Small intestine (tissue), 7 donors: Measurements from ENCODE around the gene SNRPB2. TPM values are rescaled to one million over a fixed set of nuclear protein-coding genes. Genes with fewer than 3 reads are reported as not detected.
A peak's percentile ranks its signal among the peaks of the same experiment; 100 is the strongest.

Experiments
- DNase-seq, 2 donors: peaks; one replicate each; pipeline versions ENCODE4 v3.0.0 to v3.0.0-alpha.2; 2013
- FAIRE-seq: peaks from 2 replicates; lab custom pipeline; 2012; peaks lifted over from hg19 to GRCh38; lab: Jason Lieb, UNC
- H3K27ac ChIP-seq, 3 donors: one replicate each; pipeline ENCODE4 v1.5.1; 2013; ENCODE audit warnings: low read length in 2 of 3, mild to moderate bottlenecking in 2 of 3, control low read depth in 1 of 3, inconsistent platforms in 1 of 3, low read depth in 1 of 3, moderate library complexity in 1 of 3
- H3K27me3 ChIP-seq, 3 donors: one replicate each; pipeline ENCODE4 v1.6.1; 2013; ENCODE audit warnings: low read length in 3 of 3, inconsistent platforms in 1 of 3; ENCODE audit not compliant: control insufficient read depth in 3 of 3, insufficient read depth in 3 of 3
- H3K36me3 ChIP-seq, 3 donors: one replicate each; pipeline ENCODE4 v1.6.1; 2013; ENCODE audit warnings: low read length in 3 of 3, inconsistent platforms in 1 of 3, low read depth in 1 of 3, mild to moderate bottlenecking in 1 of 3, moderate library complexity in 1 of 3; ENCODE audit not compliant: control insufficient read depth in 3 of 3, insufficient read depth in 2 of 3
- H3K4me1 ChIP-seq, 3 donors: one replicate each; pipeline ENCODE4 v1.6.1; 2013; ENCODE audit warnings: low read length in 2 of 3, inconsistent platforms in 1 of 3, low read depth in 1 of 3, mild to moderate bottlenecking in 1 of 3, moderate library complexity in 1 of 3; ENCODE audit not compliant: control insufficient read depth in 3 of 3, insufficient read depth in 2 of 3
- H3K4me3 ChIP-seq, 3 donors: one replicate each; pipeline ENCODE4 v1.5.1; 2013; ENCODE audit warnings: low read length in 3 of 3, control low read depth in 1 of 3, inconsistent platforms in 1 of 3, low read depth in 1 of 3, mild to moderate bottlenecking in 1 of 3, moderate library complexity in 1 of 3
- H3K9me3 ChIP-seq, 2 donors: one replicate each; pipeline ENCODE4 v1.6.1; 2013; ENCODE audit warnings: low read depth in 1 of 2, low read length in 1 of 2; ENCODE audit not compliant: control insufficient read depth in 2 of 2, insufficient read depth in 1 of 2
- WGBS, 3 donors: extraction: QIAGEN DNeasy Blood & Tissue Kit; methylation state at CpG; one replicate each; pipeline ENCODE4 v1.1.7; 2013; 5-methylcytosine and 5-hydroxymethylcytosine counted together
- polyA plus RNA-seq, 4 donors: library from polyadenylated mRNA; stranded (reverse) in 3 of 4; unstranded in 1 of 4; fragments of 200-250 nt in 3 of 4; fragments of 120-200 nt in 1 of 4; gene quantifications; one replicate each; pipeline versions ENCODE4 v1.2.1 to v1.2.3, GENCODE V29; 2013
- donor health status: healthy with polysubstance abuse.
- donor health status: control.
- donor health status: control.
- donor health status: Bipolar disorder and iron deficiency.
- donor health status: healthy.

SNRPB2 gene
- polyA plus RNA-seq, 4 donors = 48.9 to 73.6 (median 66.3) TPM

GRCh38 chr20:16694161-16694560, 35.7 kb upstream of the SNRPB2 start:
- no peak overlapping the region for H3K4me3 ChIP-seq
- no peaks in the 10 kb centered on the region for H3K36me3 ChIP-seq
- no peaks in the 10 kb centered on the region for H3K27me3 ChIP-seq
- 85 to 94% (median 90%) methylated on average over 3 of the region's 3 CpGs for WGBS, 3 donors
- H3K9me3 ChIP-seq = no peaks in the 10 kb centered on the region
- DNase-seq = no peak
- no peak overlapping the region for H3K27ac ChIP-seq
- no peak for FAIRE-seq
- no peaks in the 10 kb centered on the region for H3K4me1 ChIP-seq

- whole genome bisulfite sequencing, 3 donors = 23 to 64% (median 38%) methylated on average over 3 of the region's 3 CpGs
- peak overlapping the region in 1 of 3 donors; percentile 21 for H3K27ac ChIP-seq
- no peaks in the 10 kb centered on the region for H3K9me3 ChIP-seq
- no peaks in the 10 kb centered on the region for H3K4me1 ChIP-seq
- no peak overlapping the region for H3K4me3 ChIP-seq
- DNase-seq (peak; percentile 29 to 94), FAIRE-seq (no peak)
- no peaks in the 10 kb centered on the region for H3K27me3 ChIP-seq
- no peaks in the 10 kb centered on the region for H3K36me3 ChIP-seq
Observed at GRCh38 chr20:16695628-16696027, 34.2 kb upstream of the SNRPB2 start.

- H3K4me1 ChIP-seq = no peaks in the 10 kb centered on the region
- H3K27ac ChIP-seq = no peak overlapping the region
- no peaks in the 10 kb centered on the region for H3K9me3 ChIP-seq
- WGBS, 3 donors = 70 to 76% (median 72%) methylated on average over 4 of the region's 4 CpGs
- no peak for DNase-seq
- no peaks in the 10 kb centered on the region for H3K36me3 ChIP-seq
- FAIRE-seq = no peak
- no peak overlapping the region for H3K4me3 ChIP-seq
- no peaks in the 10 kb centered on the region for H3K27me3 ChIP-seq
Observed at GRCh38 chr20:16699293-16699692, 30.5 kb upstream of the SNRPB2 start.

GRCh38 chr20:16701296-16701695, 28.5 kb upstream of the SNRPB2 start:
- no peak overlapping the region for H3K4me3 ChIP-seq
- H3K27ac ChIP-seq = no peak overlapping the region
- H3K36me3 ChIP-seq = no peaks in the 10 kb centered on the region
- no peaks in the 10 kb centered on the region for H3K4me1 ChIP-seq
- DNase-seq (peak; percentile 5 to 30), FAIRE-seq (no peak)
- H3K9me3 ChIP-seq = peaks cover 0 to 7% of the 10 kb centered on the region in 2 donors
- 44 to 78% (median 54%) methylated on average over 3 of the region's 3 CpGs for WGBS, 3 donors
- peaks cover 0 to 2% (median 0%) of the 10 kb centered on the region in 3 donors for H3K27me3 ChIP-seq

- H3K27me3 ChIP-seq = peaks cover 0 to 2% (median 0%) of the 10 kb centered on the region in 3 donors
- FAIRE-seq (no peak), DNase-seq (no peak)
- no peaks in the 10 kb centered on the region for H3K4me1 ChIP-seq
- no peak overlapping the region for H3K4me3 ChIP-seq
- 83 to 91% (median 84%) methylated on average over 4 of the region's 4 CpGs for WGBS, 3 donors
- H3K36me3 ChIP-seq = no peaks in the 10 kb centered on the region
- H3K27ac ChIP-seq = no peak overlapping the region
- peaks cover 0 to 8% of the 10 kb centered on the region in 2 donors for H3K9me3 ChIP-seq
Observed at GRCh38 chr20:16703570-16703969, 26.3 kb upstream of the SNRPB2 start.

- 86 to 94% (median 90%) methylated on average over 3 of the region's 3 CpGs for WGBS, 3 donors
- FAIRE-seq = no peak
Observed at GRCh38 chr20:16707674-16708073, 22.2 kb upstream of the SNRPB2 start.

GRCh38 chr20:16708602-16709001, 21.2 kb upstream of the SNRPB2 start:
- Histone ChIP-seq H3K27ac (no peak overlapping the region), H3K9me3 (peaks cover 0 to 8% of the 10 kb centered on the region in 2 donors), H3K36me3 (no peaks in the 10 kb centered on the region), H3K4me1 (no peaks in the 10 kb centered on the region), H3K4me3 (no peak overlapping the region), H3K27me3 (peaks cover 0 to 2% (median 0%) of the 10 kb centered on the region in 3 donors)
- DNase-seq (no peak), FAIRE-seq (no peak)

More at GRCh38 chr20:16707674-16708073, 22.2 kb upstream of the SNRPB2 start:
- Histone ChIP-seq H3K27ac (no peak overlapping the region), H3K9me3 (peaks cover 0 to 8% of the 10 kb centered on the region in 2 donors), H3K27me3 (peaks cover 0 to 2% (median 0%) of the 10 kb centered on the region in 3 donors), H3K4me3 (no peak overlapping the region), H3K36me3 (no peaks in the 10 kb centered on the region), H3K4me1 (no peaks in the 10 kb centered on the region)
- DNase-seq = no peak

- no peaks in the 10 kb centered on the region for H3K36me3 ChIP-seq
- H3K4me3 ChIP-seq = no peak overlapping the region
- H3K4me1 ChIP-seq = no peaks in the 10 kb centered on the region
- H3K9me3 ChIP-seq = peaks cover 0 to 8% of the 10 kb centered on the region in 2 donors
- no peak overlapping the region for H3K27ac ChIP-seq
- FAIRE-seq (no peak), DNase-seq (peak in 1 of 2 donors; percentile 27)
- H3K27me3 ChIP-seq = peaks cover 0 to 2% (median 0%) of the 10 kb centered on the region in 3 donors
Observed at GRCh38 chr20:16709017-16709416, 20.8 kb upstream of the SNRPB2 start.

GRCh38 chr20:16710781-16711180, 19.0 kb upstream of the SNRPB2 start:
- no peaks in the 10 kb centered on the region for H3K4me1 ChIP-seq
- 88 to 99% (median 88%) methylated on average over 3 of the region's 3 CpGs for WGBS, 3 donors
- no peak overlapping the region for H3K4me3 ChIP-seq
- peaks cover 0 to 11% (median 0%) of the 10 kb centered on the region in 3 donors for H3K27me3 ChIP-seq
- FAIRE-seq = no peak
- no peaks in the 10 kb centered on the region for H3K36me3 ChIP-seq
- no peak overlapping the region for H3K27ac ChIP-seq
- peaks cover 0 to 6% of the 10 kb centered on the region in 2 donors for H3K9me3 ChIP-seq
- DNase-seq = no peak
